RWPE1 (cell line): ENCODE results near the gene PTPRK.

Source experiments
- CTCF ChIA-PET: fragments of 350-600 bp; sonication (Branson Sonifier 250); formaldehyde crosslinking; extraction: SDS; loops from one replicate; lab custom pipeline; 2021; lab: Yijun Ruan, JAX
- POLR2A ChIA-PET: fragments of 400-600 bp; formaldehyde crosslinking; extraction: SDS; loops from one replicate; lab custom pipeline; 2020; ENCODE audit warnings: antibody characterized with exemption; ENCODE audit not compliant: low non-redundant PET; lab: Yijun Ruan, JAX
- DNase-seq: peaks from one replicate; pipeline ENCODE4 v3.0.0; 2012; ENCODE audit warnings: low spot score
- H3K27ac ChIP-seq: fragments of 450-650 bp; 2 replicates; pipeline ENCODE4 v1.5.1; 2017
- TF ChIP-seq, protein P1 (sequence below): fragments of 450-650 bp; conservative IDR thresholded peaks from 2 replicates; pipeline ENCODE4 v1.5.1; 2017; ENCODE audit warnings: low read depth, mild to moderate bottlenecking

Gene PTPRK

DNA sequence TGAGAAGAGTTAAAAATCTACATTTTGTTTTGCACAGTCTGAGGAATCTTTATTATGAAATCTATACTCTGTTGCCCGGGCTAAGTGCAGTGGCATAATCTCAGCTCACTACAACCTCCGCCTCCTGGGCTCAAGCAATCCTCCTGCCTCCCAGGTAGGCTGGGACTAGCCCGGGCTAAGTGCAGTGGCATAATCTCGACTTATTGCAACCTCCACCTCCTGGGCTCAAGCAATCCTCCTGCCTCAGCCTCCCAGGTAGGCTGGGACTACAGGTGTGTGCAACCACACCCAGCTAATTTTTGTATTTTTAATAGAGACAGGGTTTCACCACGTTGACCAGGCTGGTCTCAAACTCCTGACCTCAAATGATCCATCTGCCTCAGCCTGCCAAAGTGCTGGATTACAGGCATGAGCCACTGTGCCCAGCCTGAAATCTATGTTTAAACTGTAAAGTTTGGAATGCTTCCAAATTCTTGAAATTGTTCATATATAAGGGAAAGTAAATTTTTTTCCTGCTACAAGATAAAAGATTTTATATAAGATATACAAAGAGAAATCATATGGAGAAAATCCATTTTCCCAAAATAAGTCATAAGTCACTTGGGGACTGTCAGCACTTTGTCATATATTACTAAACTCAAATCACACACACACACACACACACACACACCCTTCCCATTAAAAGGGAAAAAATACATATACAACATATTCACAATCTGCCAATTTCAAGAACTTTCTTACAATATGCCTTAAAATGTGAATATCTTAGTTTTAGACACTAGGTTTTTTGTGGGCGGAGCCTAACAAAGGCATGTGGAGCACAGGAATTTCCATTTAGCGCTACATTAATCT is 19.4 kb downstream of the PTPRK start:
- POLR2A ChIA-PET, result no interaction called here
- TF ChIP-seq, protein P1, sequence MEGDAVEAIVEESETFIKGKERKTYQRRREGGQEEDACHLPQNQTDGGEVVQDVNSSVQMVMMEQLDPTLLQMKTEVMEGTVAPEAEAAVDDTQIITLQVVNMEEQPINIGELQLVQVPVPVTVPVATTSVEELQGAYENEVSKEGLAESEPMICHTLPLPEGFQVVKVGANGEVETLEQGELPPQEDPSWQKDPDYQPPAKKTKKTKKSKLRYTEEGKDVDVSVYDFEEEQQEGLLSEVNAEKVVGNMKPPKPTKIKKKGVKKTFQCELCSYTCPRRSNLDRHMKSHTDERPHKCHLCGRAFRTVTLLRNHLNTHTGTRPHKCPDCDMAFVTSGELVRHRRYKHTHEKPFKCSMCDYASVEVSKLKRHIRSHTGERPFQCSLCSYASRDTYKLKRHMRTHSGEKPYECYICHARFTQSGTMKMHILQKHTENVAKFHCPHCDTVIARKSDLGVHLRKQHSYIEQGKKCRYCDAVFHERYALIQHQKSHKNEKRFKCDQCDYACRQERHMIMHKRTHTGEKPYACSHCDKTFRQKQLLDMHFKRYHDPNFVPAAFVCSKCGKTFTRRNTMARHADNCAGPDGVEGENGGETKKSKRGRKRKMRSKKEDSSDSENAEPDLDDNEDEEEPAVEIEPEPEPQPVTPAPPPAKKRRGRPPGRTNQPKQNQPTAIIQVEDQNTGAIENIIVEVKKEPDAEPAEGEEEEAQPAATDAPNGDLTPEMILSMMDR, result no peak
- CTCF ChIA-PET, result no interaction called here
- peak overlapping the region; percentile 60 for H3K27ac ChIP-seq
- DNase-seq, result no peak

DNA sequence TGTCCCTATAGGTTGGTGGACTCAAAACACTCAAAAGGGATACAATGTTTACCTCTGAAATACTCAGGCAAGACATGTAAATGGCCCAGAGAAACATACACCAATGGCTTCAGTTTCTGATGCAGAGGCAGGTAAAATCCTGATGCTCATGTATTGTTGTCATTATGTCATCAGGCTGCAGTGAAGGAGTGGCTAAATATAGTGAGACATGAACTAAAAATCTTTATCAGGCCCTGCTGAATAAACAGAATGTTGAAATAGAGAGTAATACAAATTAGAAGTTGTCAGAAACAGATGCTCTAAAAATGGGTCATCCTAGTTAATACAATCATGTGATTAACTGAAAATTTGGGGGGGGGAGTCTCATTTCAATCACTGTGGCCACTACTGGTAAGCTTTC is 20.4 kb downstream of the PTPRK start:
- ChIA-PET CTCF (no interaction called here), POLR2A (no interaction called here)
- no peak for DNase-seq
- TF ChIP-seq, protein P1, result no peak
- no peak overlapping the region for H3K27ac ChIP-seq

GRCh38 chr6:128499079-128499731 is 21.2 kb downstream of the PTPRK start:
- TF ChIP-seq, protein P1, result no peak
- POLR2A ChIA-PET, result no interaction called here
- H3K27ac ChIP-seq, result no peak overlapping the region
- CTCF ChIA-PET, result interaction anchor here (0.6 kb wide), 1 partner anchor 22 kb away, joined by 3 read pairs; no protein-coding TSS in a partner anchor
- no peak for DNase-seq

DNA sequence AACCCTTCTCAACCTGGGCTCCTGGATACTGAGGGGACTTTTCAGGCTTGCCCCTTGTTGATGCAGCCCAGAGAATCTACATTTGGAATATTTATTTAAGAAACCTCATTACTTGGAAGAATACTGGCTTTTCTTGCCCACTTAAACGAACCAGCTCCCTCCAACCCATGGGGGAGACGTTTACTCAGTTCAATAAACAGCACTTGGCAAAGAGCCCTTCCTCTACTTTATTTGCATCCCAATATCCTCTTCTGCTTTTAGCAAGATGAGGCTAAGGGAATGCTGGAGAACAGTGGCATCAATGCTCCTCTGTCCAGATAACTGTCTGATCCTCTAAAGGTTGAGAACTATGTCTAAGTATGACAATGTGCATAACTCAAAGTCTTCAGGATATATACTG is 22.2 kb downstream of the PTPRK start:
- ChIA-PET CTCF (interaction anchor here (0.7 to 0.8 kb wide), 2 partner anchors 11 to 13 kb away, joined by 3 read pairs; no protein-coding TSS in a partner anchor), POLR2A (no interaction called here)
- DNase-seq, result no peak
- TF ChIP-seq, protein P1, result no peak
- no peak overlapping the region for H3K27ac ChIP-seq

- DNase-seq, result no peak
- ChIA-PET POLR2A (no interaction called here), CTCF (no interaction called here)
- no peak overlapping the region for H3K27ac ChIP-seq
- TF ChIP-seq, protein P1, result no peak
These were observed 24.7 kb downstream of the PTPRK start for GRCh38 chr6:128495536-128496333.

GRCh38 chr6:128494440-128494839 is 26.0 kb downstream of the PTPRK start:
- ChIA-PET CTCF (interaction anchor here (0.6 to 1.1 kb wide), 4 partner anchors 8 to 388 kb away, joined by 3 to 4 read pairs (median 3); partner anchors contain the start of gene PTPRK), POLR2A (interaction anchor here (0.6 kb wide), 1 partner anchor 12 kb away, joined by 5 read pairs; no protein-coding TSS in a partner anchor)
- TF ChIP-seq, protein P1, result no peak
- H3K27ac ChIP-seq, result no peak overlapping the region
- DNase-seq, result no peak
